K562 (cell line): Measurements from ENCODE around the gene ZNF577. TPM values are rescaled to one million over a fixed set of nuclear protein-coding genes. Genes with fewer than 3 reads are reported as not detected.
A peak's percentile ranks its signal among the peaks of the same experiment; 100 is the strongest.

Source experiments
- ELF4 ChIP-seq: fragments of 450-650 bp; formaldehyde crosslinking; IDR thresholded peaks from 2 replicates; pipeline ENCODE4 v1.4.0; 2022; ENCODE audit warnings: missing genetic modification characterization
- GABPB1 ChIP-seq: sonication (generic); formaldehyde crosslinking; IDR thresholded peaks from 2 replicates; pipeline ENCODE4 v1.8.0; 2022; ENCODE audit warnings: mild to moderate bottlenecking, missing genetic modification reagents
- HNRNPLL ChIP-seq: fragments of 200-400 bp; formaldehyde crosslinking; IDR thresholded peaks from 2 replicates; pipeline ENCODE4 v1.6.1; 2017; ENCODE audit warnings: low read length, low read depth, mild to moderate bottlenecking; ENCODE audit not compliant: poor library complexity, severe bottlenecking
- KLF16 ChIP-seq: IDR thresholded peaks from 2 replicates; pipeline ENCODE4 v1.6.1; 2016; ENCODE audit warnings: antibody characterized with exemption
- NFXL1 ChIP-seq: fragments of 450-650 bp; formaldehyde crosslinking; IDR thresholded peaks from 2 replicates; pipeline ENCODE4 v1.4.0; 2021; ENCODE audit warnings: mild to moderate bottlenecking
- NUFIP1 ChIP-seq: fragments of 450-650 bp; IDR thresholded peaks from 2 replicates; pipeline ENCODE4 v1.6.1; 2018; ENCODE audit not compliant: partially characterized antibody
- PHB2 ChIP-seq: fragments of 450-650 bp; IDR thresholded peaks from 2 replicates; pipeline ENCODE4 v1.6.1; 2017; ENCODE audit warnings: low read depth
- POLR2G ChIP-seq: fragments of 200-400 bp; formaldehyde crosslinking; IDR thresholded peaks from 2 replicates; pipeline ENCODE4 v1.6.1; 2017; ENCODE audit warnings: low read depth, mild to moderate bottlenecking, antibody characterized with exemption, low read length, moderate library complexity
- RBBP5 ChIP-seq: fragments of 200-600 bp; sonication (generic); IDR thresholded peaks from 2 replicates; pipeline ENCODE4 v1.6.1; 2012; ENCODE audit warnings: borderline replicate concordance, mild to moderate bottlenecking, low read length, control low read depth, inconsistent platforms; ENCODE audit not compliant: insufficient read depth, poor library complexity, severe bottlenecking
- TEAD2 ChIP-seq: fragments of 450-650 bp; IDR thresholded peaks from 2 replicates; pipeline ENCODE4 v1.6.1; 2016; ENCODE audit warnings: missing genetic modification characterization, control low read depth, missing compliant biosample characterization
- TOE1 ChIP-seq, 2 experiments: fragments of 450-650 bp in 1 of 2; sonication (generic) in 1 of 2; formaldehyde crosslinking in 1 of 2; IDR thresholded peaks; 2 replicates each; pipeline versions ENCODE4 v1.7.1 to v1.8.0; 2016 to 2022; ENCODE audit warnings: borderline replicate concordance in 2 of 2, mild to moderate bottlenecking in 2 of 2, antibody characterized with exemption in 1 of 2, inconsistent platforms in 1 of 2, low read depth in 1 of 2, missing genetic modification reagents in 1 of 2, moderate library complexity in 1 of 2
- ZFP36 ChIP-seq: fragments of 150-350 bp; IDR thresholded peaks from 2 replicates; pipeline ENCODE4 v1.6.1; 2018; ENCODE audit warnings: low read length, low read depth; ENCODE audit not compliant: partially characterized antibody
- ZFX ChIP-seq: sonication (generic); formaldehyde crosslinking; IDR thresholded peaks from 2 replicates; pipeline ENCODE4 v1.8.0; 2022; ENCODE audit warnings: mild to moderate bottlenecking, missing genetic modification reagents, moderate library complexity
- ZNF253 ChIP-seq: fragments of 250-450 bp; sonication (Bioruptor Pico); conservative IDR thresholded peaks from 2 replicates; pipeline ENCODE4 v1.6.1; 2021; ENCODE audit warnings: mild to moderate bottlenecking
- ZNF764 ChIP-seq: fragments of 250-450 bp; sonication (Bioruptor Pico); IDR thresholded peaks from 2 replicates; pipeline ENCODE4 v1.4.0; 2020; ENCODE audit warnings: low read depth, mild to moderate bottlenecking, moderate library complexity
- ZNF766 ChIP-seq: fragments of 200-800 bp; sonication (Bioruptor generic); conservative IDR thresholded peaks from 2 replicates; pipeline ENCODE4 v1.6.1; 2016; ENCODE audit warnings: missing genetic modification characterization, missing compliant biosample characterization
- polyA plus RNA-seq, 8 experiments: library from polyadenylated mRNA; depleted of rRNA in 4 of 8; stranded (reverse) in 5 of 8; unstranded in 3 of 8; fragments of >200 nt; fragmentation: Nextera tagmentation in 2 of 8; fragmentation: Illumina TruSeq in 1 of 8; extraction: Ambion mirVana in 2 of 8; extraction: Trizol in 1 of 8; gene quantifications; 2 replicates each; pipeline versions ENCODE4 v1.2.1 to v1.2.3, GENCODE V29; 2011 to 2014; ENCODE audit warnings: inconsistent platforms in 1 of 8, missing spikeins in 1 of 8
- total RNA-seq, 7 experiments: library from RNA; depleted of rRNA in 6 of 7; stranded (reverse); fragments of >200 nt in 6 of 7; fragmentation: Illumina TruSeq in 2 of 7; extraction: Trizol in 2 of 7; gene quantifications; 2 replicates each; pipeline versions ENCODE4 v1.2.1 to v1.2.3, GENCODE V29; 2011 to 2021; ENCODE audit warnings: low replicate concordance in 1 of 7
- TF ChIP-seq, protein P1 (sequence below): fragments of 450-650 bp; IDR thresholded peaks from 2 replicates; pipeline ENCODE4 v1.7.1; 2018; ENCODE audit warnings: mild to moderate bottlenecking, low read depth; ENCODE audit not compliant: partially characterized antibody
- TF ChIP-seq, protein P2 (sequence below): sonication (generic); formaldehyde crosslinking; IDR thresholded peaks from 2 replicates; pipeline ENCODE4 v1.9.0; 2022; ENCODE audit warnings: mild to moderate bottlenecking, missing genetic modification reagents
- TF ChIP-seq, protein P3 (sequence below), 2 experiments: fragments of 450-650 bp in 1 of 2; sonication (generic) in 1 of 2; formaldehyde crosslinking in 1 of 2; IDR thresholded peaks in 1 of 2; conservative IDR thresholded peaks in 1 of 2; 2 replicates each; pipeline versions ENCODE4 v1.6.1 to v1.8.1; 2016 to 2023; ENCODE audit warnings: mild to moderate bottlenecking in 2 of 2, moderate library complexity in 2 of 2, inconsistent platforms in 1 of 2, missing genetic modification reagents in 1 of 2

Gene ZNF577
- total and polyA plus RNA-seq, 9 of the 15 experiments (the other 6 are each of a cell fraction or from before 2014, with no cell fraction given): 1.3 to 12.7 (median 7.0) TPM

DNA sequence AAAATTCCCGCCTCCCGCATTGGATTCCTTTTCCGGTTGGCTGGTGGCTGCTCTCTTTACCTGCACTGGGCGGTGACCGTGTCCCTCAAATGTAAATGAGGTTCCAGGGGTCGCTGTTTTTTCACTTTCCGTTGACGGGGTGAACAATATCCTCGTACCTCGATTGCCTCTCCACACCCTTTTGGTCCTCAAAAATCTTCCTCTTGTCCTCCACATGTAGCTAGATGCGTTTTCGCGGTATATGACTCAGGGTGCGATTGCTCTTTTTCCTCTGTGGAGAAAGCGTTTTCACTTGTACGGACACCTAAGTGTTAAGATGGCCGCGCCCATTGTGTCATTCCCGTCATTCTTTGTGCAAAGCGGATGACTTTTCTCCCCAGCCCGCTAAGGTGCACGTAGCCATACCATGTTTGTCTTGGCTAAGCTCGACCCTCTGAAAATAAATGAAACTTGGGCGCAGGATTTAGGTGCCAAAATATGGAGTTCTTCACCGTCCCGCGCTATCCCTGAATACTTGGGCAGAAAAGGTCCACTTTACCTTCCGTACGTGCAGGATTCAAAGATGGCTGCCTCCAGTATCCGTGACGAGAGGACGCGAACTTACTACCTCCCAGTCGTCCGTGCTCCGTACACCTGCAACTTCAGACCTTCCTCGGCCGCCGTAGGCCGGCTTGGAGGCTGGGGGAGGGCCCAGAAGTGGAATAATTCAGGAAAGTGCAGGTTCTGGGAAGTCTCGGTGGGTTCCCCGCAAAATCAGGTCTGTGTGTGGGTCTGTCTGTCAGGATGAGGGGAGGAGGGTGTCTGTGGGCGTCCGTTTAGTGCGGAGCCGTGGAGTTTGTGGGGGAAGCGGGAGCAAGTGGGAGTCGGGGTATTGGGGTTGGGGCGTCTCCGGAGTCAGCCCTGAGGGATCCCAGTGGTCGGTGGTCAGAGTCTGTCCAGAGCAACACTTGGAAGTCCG lies 39.3 kb upstream of the ZNF577 start, which contains the start of gene ZNF613 (continued):
- TF ChIP-seq, protein P1, sequence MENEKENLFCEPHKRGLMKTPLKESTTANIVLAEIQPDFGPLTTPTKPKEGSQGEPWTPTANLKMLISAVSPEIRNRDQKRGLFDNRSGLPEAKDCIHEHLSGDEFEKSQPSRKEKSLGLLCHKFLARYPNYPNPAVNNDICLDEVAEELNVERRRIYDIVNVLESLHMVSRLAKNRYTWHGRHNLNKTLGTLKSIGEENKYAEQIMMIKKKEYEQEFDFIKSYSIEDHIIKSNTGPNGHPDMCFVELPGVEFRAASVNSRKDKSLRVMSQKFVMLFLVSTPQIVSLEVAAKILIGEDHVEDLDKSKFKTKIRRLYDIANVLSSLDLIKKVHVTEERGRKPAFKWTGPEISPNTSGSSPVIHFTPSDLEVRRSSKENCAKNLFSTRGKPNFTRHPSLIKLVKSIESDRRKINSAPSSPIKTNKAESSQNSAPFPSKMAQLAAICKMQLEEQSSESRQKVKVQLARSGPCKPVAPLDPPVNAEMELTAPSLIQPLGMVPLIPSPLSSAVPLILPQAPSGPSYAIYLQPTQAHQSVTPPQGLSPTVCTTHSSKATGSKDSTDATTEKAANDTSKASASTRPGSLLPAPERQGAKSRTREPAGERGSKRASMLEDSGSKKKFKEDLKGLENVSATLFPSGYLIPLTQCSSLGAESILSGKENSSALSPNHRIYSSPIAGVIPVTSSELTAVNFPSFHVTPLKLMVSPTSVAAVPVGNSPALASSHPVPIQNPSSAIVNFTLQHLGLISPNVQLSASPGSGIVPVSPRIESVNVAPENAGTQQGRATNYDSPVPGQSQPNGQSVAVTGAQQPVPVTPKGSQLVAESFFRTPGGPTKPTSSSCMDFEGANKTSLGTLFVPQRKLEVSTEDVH: peak; percentile 49
- no peak for TF ChIP-seq NUFIP1
- peak; percentile 12; the same call in 1 of the 2 replicates for TF ChIP-seq ZFX (CRISPR knock-in tag)
- TF ChIP-seq, protein P2, sequence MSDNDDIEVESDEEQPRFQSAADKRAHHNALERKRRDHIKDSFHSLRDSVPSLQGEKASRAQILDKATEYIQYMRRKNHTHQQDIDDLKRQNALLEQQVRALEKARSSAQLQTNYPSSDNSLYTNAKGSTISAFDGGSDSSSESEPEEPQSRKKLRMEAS: peak; percentile 60; the same call in 1 of the 2 replicates
- TF ChIP-seq ZFP36: no peak
- TF ChIP-seq, protein P3, sequence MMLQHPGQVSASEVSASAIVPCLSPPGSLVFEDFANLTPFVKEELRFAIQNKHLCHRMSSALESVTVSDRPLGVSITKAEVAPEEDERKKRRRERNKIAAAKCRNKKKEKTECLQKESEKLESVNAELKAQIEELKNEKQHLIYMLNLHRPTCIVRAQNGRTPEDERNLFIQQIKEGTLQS (IDR thresholded peaks at IDR 0.05): peak; percentile 26; the same call in 1 of the 2 replicates
- TF ChIP-seq, protein P3 (CRISPR knock-in tag; conservative IDR thresholded peaks at IDR 0.05): peak; percentile 26; the same call in 1 of the 2 replicates
- TF ChIP-seq HNRNPLL: peak; percentile 70
- TF ChIP-seq ZNF764 (CRISPR knock-in tag): peak; percentile 20; the same call in 1 of the 2 replicates
- peak; percentile 34; the same call in 1 of the 2 replicates for TF ChIP-seq ZNF766 (CRISPR knock-in tag)
- no peak for TF ChIP-seq ZNF253 (CRISPR knock-in tag)
- TF ChIP-seq TOE1 (IDR thresholded peaks at IDR 0.05; ENCODE audit: borderline replicate concordance): peak; percentile 72
- no peak for TF ChIP-seq TOE1 (CRISPR knock-in tag; IDR thresholded peaks at IDR 0.05; ENCODE audit: borderline replicate concordance, low read depth)
- no peak for TF ChIP-seq NFXL1 (CRISPR knock-in tag)
- no peak; the same call in 1 of the 2 replicates for TF ChIP-seq TEAD2
- TF ChIP-seq POLR2G: peak; percentile 57; the same call in 1 of the 2 replicates
- no peak for TF ChIP-seq PHB2
- peak; percentile 63 for TF ChIP-seq RBBP5
- peak; percentile 82 for TF ChIP-seq KLF16
- no peak for TF ChIP-seq ELF4 (CRISPR knock-in tag)
- peak; percentile 66; the same call in 1 of the 2 replicates for TF ChIP-seq GABPB1 (CRISPR knock-in tag)
- TF ChIP-seq, all 486 proteins: peak for 129
